NT2/D1 (cell line): ENCODE measurements around the gene BTG2.

Experiments
- DNase-seq: peaks from one replicate; pipeline ENCODE4 v3.0.0-alpha.2; 2011; ENCODE audit warnings: low read depth, low spot score
- H3K27me3 ChIP-seq: 2 replicates; pipeline ENCODE4 v1.6.0; 2011; ENCODE audit warnings: mild to moderate bottlenecking; ENCODE audit not compliant: insufficient read length, insufficient read depth
- H3K36me3 ChIP-seq: 2 replicates; pipeline ENCODE4 v1.6.1; 2011; ENCODE audit warnings: mild to moderate bottlenecking, low read length, mixed read lengths; ENCODE audit not compliant: insufficient read depth, insufficient read length
- H3K4me1 ChIP-seq: 2 replicates; pipeline ENCODE4 v1.5.1; 2011; ENCODE audit not compliant: insufficient read depth, insufficient read length
- H3K4me3 ChIP-seq: 2 replicates; pipeline ENCODE4 v1.5.1; 2011; ENCODE audit warnings: low read depth; ENCODE audit not compliant: insufficient read length
- H3K9ac ChIP-seq: 2 replicates; pipeline ENCODE4 v1.6.0; 2011; ENCODE audit warnings: low read depth; ENCODE audit not compliant: insufficient read length
- H3K9me3 ChIP-seq: 2 replicates; pipeline ENCODE4 v1.5.1; 2011; ENCODE audit warnings: mild to moderate bottlenecking, low read length; ENCODE audit not compliant: insufficient read depth
- SUZ12 ChIP-seq: IDR thresholded peaks from 2 replicates; pipeline ENCODE4 v1.6.1; 2011; ENCODE audit not compliant: insufficient read length, insufficient read depth; ENCODE audit errors: extremely low read depth
- YY1 ChIP-seq: IDR thresholded peaks from 2 replicates; pipeline ENCODE4 v1.6.1; 2011; ENCODE audit not compliant: insufficient read length, insufficient read depth
- ZNF274 ChIP-seq: IDR thresholded peaks from 2 replicates; pipeline ENCODE4 v1.6.1; 2011; ENCODE audit warnings: mild to moderate bottlenecking, low read depth, low read length

The BTG2 gene

DNA sequence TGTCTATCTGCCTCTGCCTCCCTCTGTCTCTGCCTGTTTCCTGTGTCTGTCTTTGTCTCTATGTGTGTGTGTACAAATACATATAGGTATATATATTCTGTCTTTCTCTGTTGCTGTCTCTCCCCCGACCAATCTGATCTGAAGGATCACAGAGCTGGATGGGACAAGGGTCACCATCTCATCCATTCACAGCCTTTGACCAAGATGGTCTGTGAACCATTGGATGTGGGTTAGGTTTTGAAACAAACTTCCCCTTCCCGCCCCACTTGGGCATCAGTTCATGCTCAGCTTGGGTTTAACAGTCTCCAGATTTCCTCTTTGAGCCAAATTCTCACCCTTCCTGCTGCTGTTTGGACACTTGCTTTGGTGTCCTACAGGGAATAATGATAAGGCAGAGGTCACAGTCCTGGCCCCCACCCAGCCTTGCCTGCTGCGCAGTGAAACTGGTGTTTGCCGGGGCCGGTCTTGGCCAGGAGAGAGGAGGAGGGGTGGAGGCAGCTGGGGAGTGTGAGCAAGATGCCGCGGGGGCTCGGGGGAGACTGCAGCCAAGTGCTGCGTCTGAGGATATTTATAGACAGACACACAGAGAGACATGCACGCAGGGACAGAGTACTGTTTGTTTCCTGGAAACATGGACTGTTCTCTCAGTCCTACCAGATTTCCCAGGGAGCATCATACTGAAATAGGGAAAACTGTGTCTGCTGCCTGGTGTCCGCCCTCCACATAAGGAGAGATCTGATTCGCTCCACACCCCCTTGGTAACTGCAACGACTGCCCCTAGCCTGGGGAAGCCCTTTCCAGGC lies 27.0 kb upstream of the BTG2 start:
- Histone ChIP-seq H3K9ac (no peak overlapping the region), H3K4me3 (no peak overlapping the region), H3K36me3 (no peaks in the 10 kb centered on the region), H3K27me3 (peaks cover 23% of the 10 kb centered on the region), H3K4me1 (peaks cover 16% of the 10 kb centered on the region), H3K9me3 (no peaks in the 10 kb centered on the region)
- no peak for TF ChIP-seq SUZ12
- no peak for TF ChIP-seq YY1
- TF ChIP-seq ZNF274 = no peak
- no peak for DNase-seq

- Histone ChIP-seq H3K27me3 (peaks cover 18% of the 10 kb centered on the region), H3K4me1 (peaks cover 10% of the 10 kb centered on the region), H3K9me3 (no peaks in the 10 kb centered on the region), H3K9ac (no peak overlapping the region), H3K4me3 (no peak overlapping the region), H3K36me3 (no peaks in the 10 kb centered on the region)
- no peak for TF ChIP-seq SUZ12
- DNase-seq = no peak
Observed at GRCh38 chr1:203278885-203279406, 26.4 kb upstream of the BTG2 start.

GRCh38 chr1:203280061-203280460 lies 25.3 kb upstream of the BTG2 start:
- no peak overlapping the region for H3K9ac ChIP-seq
- no peak for DNase-seq

GRCh38 chr1:203281033-203281432 lies 24.3 kb upstream of the BTG2 start:
- DNase-seq = no peak
- Histone ChIP-seq H3K9me3 (no peaks in the 10 kb centered on the region), H3K27me3 (peaks cover 14% of the 10 kb centered on the region), H3K4me1 (peaks cover 9% of the 10 kb centered on the region), H3K4me3 (no peak overlapping the region), H3K9ac (no peak overlapping the region), H3K36me3 (no peaks in the 10 kb centered on the region)
- TF ChIP-seq SUZ12 (no peak), YY1 (no peak), ZNF274 (no peak)

More at GRCh38 chr1:203280061-203280460, 25.3 kb upstream of the BTG2 start:
- no peaks in the 10 kb centered on the region for H3K36me3 ChIP-seq
- H3K27me3 ChIP-seq = peaks cover 16% of the 10 kb centered on the region
- H3K4me3 ChIP-seq = no peak overlapping the region
- no peaks in the 10 kb centered on the region for H3K9me3 ChIP-seq
- TF ChIP-seq YY1 (no peak), ZNF274 (no peak), SUZ12 (no peak)
- H3K4me1 ChIP-seq = peaks cover 9% of the 10 kb centered on the region

- DNase-seq = no peak
- H3K4me3 ChIP-seq = no peak overlapping the region
- no peaks in the 10 kb centered on the region for H3K36me3 ChIP-seq
- no peak for TF ChIP-seq YY1
- no peak for TF ChIP-seq ZNF274
- no peak for TF ChIP-seq SUZ12
- H3K9ac ChIP-seq = no peak overlapping the region
- H3K9me3 ChIP-seq = no peaks in the 10 kb centered on the region
- H3K27me3 ChIP-seq = peaks cover 7% of the 10 kb centered on the region
- peaks cover 16% of the 10 kb centered on the region for H3K4me1 ChIP-seq
Observed at GRCh38 chr1:203281851-203282661, 23.3 kb upstream of the BTG2 start.

DNA sequence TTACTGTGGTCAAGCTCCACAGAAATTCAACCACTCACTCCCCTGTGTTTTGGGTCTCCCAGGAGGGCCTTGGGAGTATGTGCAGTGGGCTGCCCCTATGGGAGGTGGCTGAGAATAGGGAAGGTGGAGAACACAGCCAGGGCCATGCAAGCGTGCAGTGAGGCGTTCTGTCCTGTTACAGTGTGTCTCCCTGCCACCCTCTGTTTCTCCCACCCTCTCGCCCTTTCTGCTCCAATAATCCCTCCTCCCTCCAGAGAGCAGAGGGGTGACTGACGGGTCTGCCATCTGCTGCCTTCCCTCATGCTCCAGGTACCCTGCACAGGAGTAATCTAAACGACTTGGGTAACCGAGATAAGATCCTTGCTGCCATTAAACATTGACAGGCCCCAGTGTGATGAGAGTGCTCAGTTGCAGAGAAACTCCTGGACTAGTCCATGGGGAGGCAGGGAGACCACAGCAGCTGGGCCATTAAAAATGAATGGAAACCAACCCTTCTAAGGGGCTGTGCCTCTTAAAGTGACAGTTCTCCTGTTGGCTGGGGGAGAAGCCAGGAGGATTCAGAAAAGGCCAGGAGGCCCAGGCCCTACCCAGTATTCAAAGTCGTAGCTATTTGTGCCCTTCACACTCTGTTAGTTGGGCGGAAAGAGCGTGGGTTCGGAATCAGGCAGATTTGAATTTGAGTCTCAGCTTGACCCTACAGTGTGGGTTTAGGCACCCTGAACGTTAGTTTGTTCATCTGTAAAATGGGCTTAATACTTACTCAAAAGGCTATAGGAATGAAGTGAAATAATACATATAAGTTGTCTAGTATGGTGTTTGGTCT lies 22.4 kb upstream of the BTG2 start:
- TF ChIP-seq YY1 (no peak), SUZ12 (no peak), ZNF274 (no peak)
- Histone ChIP-seq H3K4me3 (no peak overlapping the region), H3K36me3 (no peaks in the 10 kb centered on the region), H3K4me1 (peaks cover 19% of the 10 kb centered on the region), H3K9ac (no peak overlapping the region), H3K9me3 (no peaks in the 10 kb centered on the region), H3K27me3 (peaks cover 6% of the 10 kb centered on the region)
- no peak for DNase-seq
